ENCODE data around the gene AGAP2. TPM values are rescaled to one million over a fixed set of nuclear protein-coding genes. Genes with fewer than 3 reads are reported as not detected.

Gene AGAP2
- total RNA-seq, 4 donors from 2014 or later = 1.2 to 125 (median 5.6) TPM

GRCh38 chr12:57771873-57772428 is 33.4 kb upstream of the AGAP2 start, which contains the start of gene METTL1:
TSS of gene METTL1 (minus strand) at chr12:57772105. CDS start at chr12:57772083, 22 bp downstream.
- peak within 1 kb of the TSS; percentile 92 to 98 (median 94) for H3K27ac ChIP-seq
- H3K4me1 ChIP-seq = peaks cover 9 to 25% (median 20%) of the 10 kb centered on the region in 4 donors
- WGBS, 2 donors (ENCODE audit: low coverage in 1 of 2) = 0% methylated on average over 18 of the region's 28 CpGs; no CpG with 5 or more reads in 1 of the 2 donors
- H3K27me3 ChIP-seq = peaks cover 6% of the 10 kb centered on the region
- TF ChIP-seq POLR2A (IDR thresholded peaks at IDR 0.05) (peak; percentile 49), EP300 (IDR thresholded peaks at IDR 0.05; ENCODE audit: low read depth) (no peak), POLR2AphosphoS5 (IDR thresholded peaks at IDR 0.05) (peak in 2 of 3 donors; percentile 42 to 70), CTCF (IDR thresholded peaks at IDR 0.05) (no peak)
- DNase-seq = peak; percentile 96
- no peaks in the 10 kb centered on the region for H3K36me3 ChIP-seq
- H3K4me3 ChIP-seq = peak within 1 kb of the TSS; percentile 62 to 95 (median 75)
- H3K9me3 ChIP-seq = no peaks in the 10 kb centered on the region
- in situ Hi-C loops (cut with MboI; ENCODE audit: low pct_ligation_motif_present in 1 of 4, low pct_unique_long_range_greater_than_20kb in 1 of 4, low sequenced_read_pairs in 3 of 4) = no loop called here
- intact Hi-C loops (cut with DNase I; ENCODE audit: low total_unique reads) = no loop called here

GRCh38 chr12:57771236-57771872 is 32.8 kb upstream of the AGAP2 start:
- Histone ChIP-seq H3K4me1 (peaks cover 9 to 31% (median 26%) of the 10 kb centered on the region in 4 donors), H3K4me3 (peak overlapping the region; percentile 62 to 95 (median 75)), H3K27me3 (peaks cover 12% of the 10 kb centered on the region), H3K27ac (peak overlapping the region; percentile 92 to 98 (median 94)), H3K36me3 (no peaks in the 10 kb centered on the region), H3K9me3 (no peaks in the 10 kb centered on the region)
- intact Hi-C loops (cut with DNase I; ENCODE audit: low total_unique reads) (no loop called here), in situ Hi-C loops (cut with MboI; ENCODE audit: low pct_ligation_motif_present in 1 of 4, low pct_unique_long_range_greater_than_20kb in 1 of 4, low sequenced_read_pairs in 3 of 4) (no loop called here)
- WGBS, 2 donors (ENCODE audit: low coverage in 1 of 2) = 0 to 2% methylated on average over 2 to 16 of the region's 16 CpGs
- no peak for TF ChIP-seq CTCF (IDR thresholded peaks at IDR 0.05)
- no peak for TF ChIP-seq POLR2A (IDR thresholded peaks at IDR 0.05)
- no peak for TF ChIP-seq POLR2AphosphoS5 (IDR thresholded peaks at IDR 0.05)
- TF ChIP-seq EP300 (IDR thresholded peaks at IDR 0.05; ENCODE audit: low read depth) = no peak
- DNase-seq = peak; percentile 91

- Histone ChIP-seq H3K4me1 (peaks cover 11 to 37% (median 33%) of the 10 kb centered on the region in 4 donors), H3K9me3 (no peaks in the 10 kb centered on the region), H3K27me3 (peaks cover 18% of the 10 kb centered on the region), H3K27ac (peak overlapping the region in 2 of 4 donors; percentile 92 to 97), H3K36me3 (no peaks in the 10 kb centered on the region), H3K4me3 (no peak overlapping the region)
- TF ChIP-seq CTCF (IDR thresholded peaks at IDR 0.05) (no peak), EP300 (IDR thresholded peaks at IDR 0.05; ENCODE audit: low read depth) (no peak), POLR2AphosphoS5 (IDR thresholded peaks at IDR 0.05) (no peak), POLR2A (IDR thresholded peaks at IDR 0.05) (no peak)
- intact Hi-C loops (cut with DNase I; ENCODE audit: low total_unique reads) (no loop called here), in situ Hi-C loops (cut with MboI; ENCODE audit: low pct_ligation_motif_present in 1 of 4, low pct_unique_long_range_greater_than_20kb in 1 of 4, low sequenced_read_pairs in 3 of 4) (no loop called here)
- no peak for DNase-seq
- WGBS, 2 donors (ENCODE audit: low coverage in 1 of 2) = 83% methylated on average over 4 of the region's 4 CpGs; no CpG with 5 or more reads in 1 of the 2 donors
Observed at GRCh38 chr12:57770734-57771133, 32.2 kb upstream of the AGAP2 start.

- TF ChIP-seq POLR2A (IDR thresholded peaks at IDR 0.05) (no peak), POLR2AphosphoS5 (IDR thresholded peaks at IDR 0.05) (no peak)
- H3K4me3 ChIP-seq = no peak overlapping the region
- DNase-seq = no peak
- no peaks in the 10 kb centered on the region for H3K9me3 ChIP-seq
- in situ Hi-C loops (cut with MboI; ENCODE audit: low pct_ligation_motif_present in 1 of 4, low pct_unique_long_range_greater_than_20kb in 1 of 4, low sequenced_read_pairs in 3 of 4) = no loop called here
- intact Hi-C loops (cut with DNase I; ENCODE audit: low total_unique reads) = no loop called here
- no peak overlapping the region for H3K27ac ChIP-seq
- peaks cover 30% of the 10 kb centered on the region for H3K27me3 ChIP-seq
- 96% methylated on average over 11 of the region's 11 CpGs; no CpG with 5 or more reads in 1 of the 2 donors for WGBS, 2 donors (ENCODE audit: low coverage in 1 of 2)
- H3K36me3 ChIP-seq = no peaks in the 10 kb centered on the region
- H3K4me1 ChIP-seq = peaks cover 18 to 49% (median 44%) of the 10 kb centered on the region in 4 donors
Observed at GRCh38 chr12:57769594-57769993, 31.1 kb upstream of the AGAP2 start.

All from transverse colon (tissue), 4 donors.